Measurements from ENCODE around the gene MYZAP.

DNA sequence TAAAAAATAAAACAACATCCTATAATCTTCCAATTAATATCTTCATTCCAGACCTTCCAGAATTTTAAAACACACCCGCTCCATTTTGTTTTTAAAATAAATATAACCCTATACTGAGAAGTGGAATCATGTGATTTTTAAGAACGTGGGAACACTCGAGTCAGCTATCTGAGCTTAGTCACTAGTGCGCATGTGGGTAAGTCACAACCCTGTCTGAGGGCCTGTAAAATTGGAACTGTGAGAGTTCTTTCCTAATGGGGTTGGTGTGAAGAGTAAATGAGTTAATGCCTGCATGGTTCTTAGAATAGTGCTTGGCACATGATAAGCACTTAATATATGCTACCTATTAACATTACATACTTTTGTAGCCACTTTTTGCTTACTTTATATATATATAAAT is 95.0 kb downstream of the MYZAP start:
- no peak for TF ChIP-seq POLR2AphosphoS5 (IDR thresholded peaks at IDR 0.05; ENCODE audit: low read depth, low read length)
- TF ChIP-seq, protein P1, sequence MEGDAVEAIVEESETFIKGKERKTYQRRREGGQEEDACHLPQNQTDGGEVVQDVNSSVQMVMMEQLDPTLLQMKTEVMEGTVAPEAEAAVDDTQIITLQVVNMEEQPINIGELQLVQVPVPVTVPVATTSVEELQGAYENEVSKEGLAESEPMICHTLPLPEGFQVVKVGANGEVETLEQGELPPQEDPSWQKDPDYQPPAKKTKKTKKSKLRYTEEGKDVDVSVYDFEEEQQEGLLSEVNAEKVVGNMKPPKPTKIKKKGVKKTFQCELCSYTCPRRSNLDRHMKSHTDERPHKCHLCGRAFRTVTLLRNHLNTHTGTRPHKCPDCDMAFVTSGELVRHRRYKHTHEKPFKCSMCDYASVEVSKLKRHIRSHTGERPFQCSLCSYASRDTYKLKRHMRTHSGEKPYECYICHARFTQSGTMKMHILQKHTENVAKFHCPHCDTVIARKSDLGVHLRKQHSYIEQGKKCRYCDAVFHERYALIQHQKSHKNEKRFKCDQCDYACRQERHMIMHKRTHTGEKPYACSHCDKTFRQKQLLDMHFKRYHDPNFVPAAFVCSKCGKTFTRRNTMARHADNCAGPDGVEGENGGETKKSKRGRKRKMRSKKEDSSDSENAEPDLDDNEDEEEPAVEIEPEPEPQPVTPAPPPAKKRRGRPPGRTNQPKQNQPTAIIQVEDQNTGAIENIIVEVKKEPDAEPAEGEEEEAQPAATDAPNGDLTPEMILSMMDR (IDR thresholded peaks at IDR 0.05), result no peak
- TF ChIP-seq, protein P2, sequence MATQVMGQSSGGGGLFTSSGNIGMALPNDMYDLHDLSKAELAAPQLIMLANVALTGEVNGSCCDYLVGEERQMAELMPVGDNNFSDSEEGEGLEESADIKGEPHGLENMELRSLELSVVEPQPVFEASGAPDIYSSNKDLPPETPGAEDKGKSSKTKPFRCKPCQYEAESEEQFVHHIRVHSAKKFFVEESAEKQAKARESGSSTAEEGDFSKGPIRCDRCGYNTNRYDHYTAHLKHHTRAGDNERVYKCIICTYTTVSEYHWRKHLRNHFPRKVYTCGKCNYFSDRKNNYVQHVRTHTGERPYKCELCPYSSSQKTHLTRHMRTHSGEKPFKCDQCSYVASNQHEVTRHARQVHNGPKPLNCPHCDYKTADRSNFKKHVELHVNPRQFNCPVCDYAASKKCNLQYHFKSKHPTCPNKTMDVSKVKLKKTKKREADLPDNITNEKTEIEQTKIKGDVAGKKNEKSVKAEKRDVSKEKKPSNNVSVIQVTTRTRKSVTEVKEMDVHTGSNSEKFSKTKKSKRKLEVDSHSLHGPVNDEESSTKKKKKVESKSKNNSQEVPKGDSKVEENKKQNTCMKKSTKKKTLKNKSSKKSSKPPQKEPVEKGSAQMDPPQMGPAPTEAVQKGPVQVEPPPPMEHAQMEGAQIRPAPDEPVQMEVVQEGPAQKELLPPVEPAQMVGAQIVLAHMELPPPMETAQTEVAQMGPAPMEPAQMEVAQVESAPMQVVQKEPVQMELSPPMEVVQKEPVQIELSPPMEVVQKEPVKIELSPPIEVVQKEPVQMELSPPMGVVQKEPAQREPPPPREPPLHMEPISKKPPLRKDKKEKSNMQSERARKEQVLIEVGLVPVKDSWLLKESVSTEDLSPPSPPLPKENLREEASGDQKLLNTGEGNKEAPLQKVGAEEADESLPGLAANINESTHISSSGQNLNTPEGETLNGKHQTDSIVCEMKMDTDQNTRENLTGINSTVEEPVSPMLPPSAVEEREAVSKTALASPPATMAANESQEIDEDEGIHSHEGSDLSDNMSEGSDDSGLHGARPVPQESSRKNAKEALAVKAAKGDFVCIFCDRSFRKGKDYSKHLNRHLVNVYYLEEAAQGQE (IDR thresholded peaks at IDR 0.05; ENCODE audit: insufficient read depth in 1 of 2, low read depth in 2 of 2, low read length in 1 of 2), result no peak
